A549 (cell line): ENCODE data around the gene CDC42EP5.

ENCODE experiments used
- HDAC2 ChIP-seq: fragments of 200-600 bp; sonication (generic); IDR thresholded peaks from 2 replicates; pipeline ENCODE4 v1.6.1; 2016
- JUNB ChIP-seq: fragments of >200 bp; sonication (Bioruptor Twin); formaldehyde crosslinking; IDR thresholded peaks from 2 replicates; pipeline ENCODE4 v1.6.1; 2016
- NR3C1 ChIP-seq: fragments of >200 bp; sonication (Bioruptor Twin); formaldehyde crosslinking; IDR thresholded peaks from 3 replicates; pipeline ENCODE4 v1.6.1; 2017
- POLR2A ChIP-seq: IDR thresholded peaks from 2 replicates; pipeline ENCODE4 v1.6.1; 2012; ENCODE audit warnings: mild to moderate bottlenecking, low read length
- RAD21 ChIP-seq, 2 experiments: fragments of >200 bp in 1 of 2; sonication (Bioruptor Twin) in 1 of 2; formaldehyde crosslinking in 1 of 2; IDR thresholded peaks in 1 of 2; conservative IDR thresholded peaks in 1 of 2; 2 replicates in 1 of 2; 3 replicates in 1 of 2; pipeline ENCODE4 v1.6.1; 2012 to 2018; ENCODE audit warnings: inconsistent platforms in 1 of 2
- TF ChIP-seq, protein P1 (sequence below): IDR thresholded peaks from 2 replicates; pipeline ENCODE4 v1.6.1; 2012; ENCODE audit warnings: low read depth, borderline replicate concordance
- TF ChIP-seq, protein P2 (sequence below): fragments of >200 bp; sonication (Bioruptor Twin); formaldehyde crosslinking; IDR thresholded peaks from 3 replicates; pipeline ENCODE4 v1.5.1; 2016

DNA sequence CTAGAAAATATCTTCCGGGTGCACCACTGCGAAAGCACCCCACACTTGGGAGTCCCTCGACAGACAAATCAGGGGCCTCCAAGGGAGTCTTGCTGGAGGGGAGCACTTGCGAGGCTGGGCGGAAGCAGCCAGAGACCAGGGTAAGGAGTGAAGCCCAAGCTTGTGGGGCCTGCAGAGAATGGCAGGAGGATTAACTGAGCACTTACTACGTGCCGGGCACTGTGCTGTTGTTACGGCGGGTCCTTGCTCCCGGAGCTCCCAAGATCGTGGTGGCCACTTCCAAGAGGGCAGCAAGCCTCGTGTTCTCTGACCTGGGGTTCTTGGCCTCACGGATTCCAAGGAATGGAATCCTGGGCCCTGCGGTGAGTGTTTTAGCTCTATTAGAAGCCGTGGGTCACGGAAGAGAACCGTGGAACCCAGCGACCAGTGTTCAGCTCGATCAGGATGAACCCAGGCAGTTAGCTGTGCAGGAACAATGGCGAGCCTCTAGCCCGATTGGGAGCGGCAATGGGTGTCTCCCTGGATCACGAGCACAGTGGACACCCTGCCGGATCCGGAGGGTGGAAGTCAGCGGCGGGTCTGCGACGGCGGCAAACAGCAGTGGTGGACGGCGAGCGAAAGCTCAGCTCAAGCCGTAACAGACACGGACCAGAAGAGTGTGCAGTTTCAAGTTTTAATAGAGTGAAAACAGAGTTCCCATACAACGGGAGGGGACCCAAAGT, 48.3 kb downstream of the CDC42EP5 start:
- TF ChIP-seq RAD21 (conservative IDR thresholded peaks at IDR 0.05 in 1 of 2, IDR thresholded peaks at IDR 0.05 in 1 of 2) (no peak), JUNB (no peak), POLR2A (no peak), NR3C1 (no peak), HDAC2 (no peak)
- TF ChIP-seq, protein P1, sequence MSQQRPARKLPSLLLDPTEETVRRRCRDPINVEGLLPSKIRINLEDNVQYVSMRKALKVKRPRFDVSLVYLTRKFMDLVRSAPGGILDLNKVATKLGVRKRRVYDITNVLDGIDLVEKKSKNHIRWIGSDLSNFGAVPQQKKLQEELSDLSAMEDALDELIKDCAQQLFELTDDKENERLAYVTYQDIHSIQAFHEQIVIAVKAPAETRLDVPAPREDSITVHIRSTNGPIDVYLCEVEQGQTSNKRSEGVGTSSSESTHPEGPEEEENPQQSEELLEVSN: no peak
- TF ChIP-seq, protein P2, sequence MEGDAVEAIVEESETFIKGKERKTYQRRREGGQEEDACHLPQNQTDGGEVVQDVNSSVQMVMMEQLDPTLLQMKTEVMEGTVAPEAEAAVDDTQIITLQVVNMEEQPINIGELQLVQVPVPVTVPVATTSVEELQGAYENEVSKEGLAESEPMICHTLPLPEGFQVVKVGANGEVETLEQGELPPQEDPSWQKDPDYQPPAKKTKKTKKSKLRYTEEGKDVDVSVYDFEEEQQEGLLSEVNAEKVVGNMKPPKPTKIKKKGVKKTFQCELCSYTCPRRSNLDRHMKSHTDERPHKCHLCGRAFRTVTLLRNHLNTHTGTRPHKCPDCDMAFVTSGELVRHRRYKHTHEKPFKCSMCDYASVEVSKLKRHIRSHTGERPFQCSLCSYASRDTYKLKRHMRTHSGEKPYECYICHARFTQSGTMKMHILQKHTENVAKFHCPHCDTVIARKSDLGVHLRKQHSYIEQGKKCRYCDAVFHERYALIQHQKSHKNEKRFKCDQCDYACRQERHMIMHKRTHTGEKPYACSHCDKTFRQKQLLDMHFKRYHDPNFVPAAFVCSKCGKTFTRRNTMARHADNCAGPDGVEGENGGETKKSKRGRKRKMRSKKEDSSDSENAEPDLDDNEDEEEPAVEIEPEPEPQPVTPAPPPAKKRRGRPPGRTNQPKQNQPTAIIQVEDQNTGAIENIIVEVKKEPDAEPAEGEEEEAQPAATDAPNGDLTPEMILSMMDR: no peak
